ENCODE measurements around the gene SLC45A2. TPM values are rescaled to one million over a fixed set of nuclear protein-coding genes. Genes with fewer than 3 reads are reported as not detected.

The SLC45A2 gene
- total and polyA plus RNA-seq, 11 donors: 0.30 TPM; not detected in 10

DNA sequence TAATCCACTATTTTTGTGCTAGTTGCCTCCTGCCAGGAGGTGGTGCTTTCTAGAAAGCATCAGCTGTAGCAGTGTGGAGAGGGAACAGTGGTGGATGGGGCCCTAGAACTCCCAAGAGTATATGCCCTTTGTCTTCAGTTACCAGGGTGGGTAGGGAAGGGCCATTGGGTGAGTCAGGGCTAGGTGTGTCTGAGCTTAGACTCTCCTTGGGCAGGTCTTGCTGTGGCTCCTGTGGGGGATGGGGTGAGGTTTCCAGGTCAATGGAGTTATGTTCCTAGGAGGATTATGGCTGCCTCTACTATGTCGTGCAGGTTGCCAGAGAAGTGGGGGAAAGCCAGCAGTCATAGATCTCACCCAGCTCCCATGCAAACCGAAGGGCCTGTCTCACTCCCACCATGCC, 81.4 kb downstream of the SLC45A2 start:
- Histone ChIP-seq H3K27me3 (no peaks in the 10 kb centered on the region), H3K4me3 (no peak overlapping the region), H3K9me3 (peaks cover 0 to 38% (median 26%) of the 10 kb centered on the region in 12 donors), H3K36me3 (no peaks in the 10 kb centered on the region), H3K4me1 (no peaks in the 10 kb centered on the region), H3K27ac (no peak overlapping the region)
- WGBS, 4 donors: 92 to 100% (median 93%) methylated on average over 1 to 2 of the region's 2 CpGs
- DNase-seq (no peak), ATAC-seq (no peak)
- TF ChIP-seq, protein P1, sequence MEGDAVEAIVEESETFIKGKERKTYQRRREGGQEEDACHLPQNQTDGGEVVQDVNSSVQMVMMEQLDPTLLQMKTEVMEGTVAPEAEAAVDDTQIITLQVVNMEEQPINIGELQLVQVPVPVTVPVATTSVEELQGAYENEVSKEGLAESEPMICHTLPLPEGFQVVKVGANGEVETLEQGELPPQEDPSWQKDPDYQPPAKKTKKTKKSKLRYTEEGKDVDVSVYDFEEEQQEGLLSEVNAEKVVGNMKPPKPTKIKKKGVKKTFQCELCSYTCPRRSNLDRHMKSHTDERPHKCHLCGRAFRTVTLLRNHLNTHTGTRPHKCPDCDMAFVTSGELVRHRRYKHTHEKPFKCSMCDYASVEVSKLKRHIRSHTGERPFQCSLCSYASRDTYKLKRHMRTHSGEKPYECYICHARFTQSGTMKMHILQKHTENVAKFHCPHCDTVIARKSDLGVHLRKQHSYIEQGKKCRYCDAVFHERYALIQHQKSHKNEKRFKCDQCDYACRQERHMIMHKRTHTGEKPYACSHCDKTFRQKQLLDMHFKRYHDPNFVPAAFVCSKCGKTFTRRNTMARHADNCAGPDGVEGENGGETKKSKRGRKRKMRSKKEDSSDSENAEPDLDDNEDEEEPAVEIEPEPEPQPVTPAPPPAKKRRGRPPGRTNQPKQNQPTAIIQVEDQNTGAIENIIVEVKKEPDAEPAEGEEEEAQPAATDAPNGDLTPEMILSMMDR (IDR thresholded peaks at IDR 0.05): no peak
- TF ChIP-seq POLR2A (IDR thresholded peaks at IDR 0.05): no peak
- intact Hi-C loops (cut with DNase I): no loop called here

DNA sequence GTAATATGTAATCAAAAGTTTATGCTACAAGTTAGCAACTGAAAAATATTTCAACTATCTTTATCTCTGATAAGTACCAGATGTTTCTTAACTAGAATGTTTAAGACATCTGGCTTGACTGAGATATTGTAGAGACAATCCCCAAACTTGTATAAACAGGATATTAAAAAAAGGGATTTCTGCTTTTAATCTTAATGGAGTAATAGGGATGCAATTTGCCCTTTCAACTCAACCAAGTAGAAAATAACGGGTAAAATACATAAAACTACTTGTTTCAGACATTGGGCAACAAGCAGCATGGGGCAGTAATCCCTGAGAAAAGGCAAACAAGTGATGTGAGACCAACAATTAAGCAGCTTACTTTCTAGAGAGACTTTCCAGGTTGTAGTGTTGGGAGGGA, 83.3 kb downstream of the SLC45A2 start:
- no peak for DNase-seq
- Histone ChIP-seq H3K4me1 (no peaks in the 10 kb centered on the region), H3K27me3 (no peaks in the 10 kb centered on the region), H3K36me3 (no peaks in the 10 kb centered on the region), H3K9me3 (peaks cover 0 to 18% (median 12%) of the 10 kb centered on the region in 12 donors), H3K27ac (no peak overlapping the region), H3K4me3 (no peak overlapping the region)
- no peak for ATAC-seq
- no peak for TF ChIP-seq POLR2A (IDR thresholded peaks at IDR 0.05)
- TF ChIP-seq, protein P1 (IDR thresholded peaks at IDR 0.05): no peak
- intact Hi-C loops (cut with DNase I): no loop called here
- WGBS, 4 donors: 39 to 57% (median 53%) methylated on average over 1 of the region's 1 CpG

Other genes with a start within 250 kb of the SLC45A2 start
- gene ADAMTS12, start 92.7 kb downstream of the SLC45A2 start, total RNA-seq: 1 to 10 TPM; 1.0 to 4.7 (median 1.9) TPM
- 1 to 10 TPM in 1 of 2 donors, under 1 TPM in 1; 0.72 to 1.2 TPM for gene ADAMTS12, start 92.7 kb downstream of the SLC45A2 start, polyA plus RNA-seq
- gene RXFP3, start 48.3 kb downstream of the SLC45A2 start, total RNA-seq: not detected
- under 1 TPM in 1 of 2 donors, not detected in 1; 0.03 TPM for gene RXFP3, start 48.3 kb downstream of the SLC45A2 start, polyA plus RNA-seq
- gene AMACR, start 23.4 kb upstream of the SLC45A2 start, total RNA-seq: 10 to 100 TPM in 4 of 9 donors, 1 to 10 TPM in 5; 2.6 to 17.5 (median 8.4) TPM
- 1 to 10 TPM; 3.3 to 4.6 TPM for gene AMACR, start 23.4 kb upstream of the SLC45A2 start, polyA plus RNA-seq
- 10 to 100 TPM in 1 of 9 donors, 1 to 10 TPM in 3, under 1 TPM in 5; 0.20 to 11.6 (median 0.93) TPM for gene C1QTNF3, start 58.5 kb upstream of the SLC45A2 start, total RNA-seq
- 1 to 10 TPM in 1 of 2 donors, under 1 TPM in 1; 0.58 to 1.5 TPM for gene C1QTNF3, start 58.5 kb upstream of the SLC45A2 start, polyA plus RNA-seq